HG03280 (cell line): ENCODE measurements around the gene ABL2.

Experiments
- ATAC-seq: cut with Tn5 transposase; IDR thresholded peaks from one replicate; pipeline ENCODE4 v1.9.1; 2021; ENCODE audit warnings: mild to moderate bottlenecking, moderate library complexity; ENCODE audit not compliant: unreplicated experiment

ABL2 gene

GRCh38 chr1:179058487-179059483 lies 170.7 kb downstream of the ABL2 start:
- no peak for ATAC-seq

GRCh38 chr1:179055937-179056336 lies 173.5 kb downstream of the ABL2 start:
- ATAC-seq = no peak

GRCh38 chr1:179053486-179053885 lies 176.0 kb downstream of the ABL2 start:
- ATAC-seq = no peak

- ATAC-seq = no peak
Observed at GRCh38 chr1:179052776-179053175, 176.7 kb downstream of the ABL2 start.
